HG02981 (cell line): ENCODE results near the gene RGS14.

ENCODE experiments used
- ATAC-seq: cut with Tn5 transposase; IDR thresholded peaks from one replicate; pipeline ENCODE4 v1.9.1; 2021; ENCODE audit warnings: mild to moderate bottlenecking, moderate library complexity; ENCODE audit not compliant: unreplicated experiment

Gene RGS14, protein sequence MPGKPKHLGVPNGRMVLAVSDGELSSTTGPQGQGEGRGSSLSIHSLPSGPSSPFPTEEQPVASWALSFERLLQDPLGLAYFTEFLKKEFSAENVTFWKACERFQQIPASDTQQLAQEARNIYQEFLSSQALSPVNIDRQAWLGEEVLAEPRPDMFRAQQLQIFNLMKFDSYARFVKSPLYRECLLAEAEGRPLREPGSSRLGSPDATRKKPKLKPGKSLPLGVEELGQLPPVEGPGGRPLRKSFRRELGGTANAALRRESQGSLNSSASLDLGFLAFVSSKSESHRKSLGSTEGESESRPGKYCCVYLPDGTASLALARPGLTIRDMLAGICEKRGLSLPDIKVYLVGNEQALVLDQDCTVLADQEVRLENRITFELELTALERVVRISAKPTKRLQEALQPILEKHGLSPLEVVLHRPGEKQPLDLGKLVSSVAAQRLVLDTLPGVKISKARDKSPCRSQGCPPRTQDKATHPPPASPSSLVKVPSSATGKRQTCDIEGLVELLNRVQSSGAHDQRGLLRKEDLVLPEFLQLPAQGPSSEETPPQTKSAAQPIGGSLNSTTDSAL

DNA sequence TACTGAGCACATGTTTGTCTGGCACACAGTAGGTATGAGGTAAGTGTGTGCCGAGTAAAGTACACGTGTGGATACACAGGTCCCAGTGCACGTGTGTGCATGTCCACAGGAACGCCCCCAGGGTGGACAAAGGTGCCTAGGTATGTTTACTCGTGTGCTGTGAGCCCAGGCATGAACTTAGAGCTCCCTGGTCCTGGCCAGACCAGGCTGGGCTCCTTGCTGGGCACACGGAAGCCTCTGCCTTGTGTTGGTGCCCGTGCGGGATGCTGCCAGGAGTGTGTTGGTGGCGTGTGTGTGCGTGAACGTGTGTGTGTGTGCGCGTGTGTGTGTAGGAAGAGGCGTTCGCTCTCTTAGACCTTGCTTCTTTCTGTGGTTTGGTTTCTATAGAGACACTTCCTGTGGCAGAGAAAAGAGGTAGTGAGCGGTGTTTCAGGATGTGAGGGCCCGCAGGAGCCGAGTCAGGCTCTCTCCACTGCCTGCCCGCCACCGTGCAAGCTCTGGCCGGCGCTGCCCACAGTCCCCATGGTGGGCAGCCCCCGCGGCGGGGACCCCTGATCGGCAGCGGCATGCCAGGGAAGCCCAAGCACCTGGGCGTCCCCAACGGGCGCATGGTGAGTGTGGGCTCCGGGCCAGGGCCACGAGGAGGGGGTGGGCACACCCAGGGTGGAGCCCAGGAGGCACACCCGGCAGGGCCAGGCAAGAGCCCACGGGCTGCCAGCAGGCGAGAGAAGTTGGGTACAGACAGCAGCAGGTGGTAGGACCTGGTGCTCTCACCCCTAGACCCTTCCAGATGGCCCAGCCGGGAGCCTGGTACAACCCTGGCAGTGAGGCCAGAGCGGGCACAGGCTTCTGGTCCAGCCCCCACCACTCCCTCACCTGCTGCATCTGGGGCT is at the start of gene RGS14:
Gene RGS14, plus strand, starts transcription at position 466 of the 893 bp plus-strand sequence. Its CDS starts 101 bp downstream, at position 567.
- peak; percentile 93 for ATAC-seq

DNA sequence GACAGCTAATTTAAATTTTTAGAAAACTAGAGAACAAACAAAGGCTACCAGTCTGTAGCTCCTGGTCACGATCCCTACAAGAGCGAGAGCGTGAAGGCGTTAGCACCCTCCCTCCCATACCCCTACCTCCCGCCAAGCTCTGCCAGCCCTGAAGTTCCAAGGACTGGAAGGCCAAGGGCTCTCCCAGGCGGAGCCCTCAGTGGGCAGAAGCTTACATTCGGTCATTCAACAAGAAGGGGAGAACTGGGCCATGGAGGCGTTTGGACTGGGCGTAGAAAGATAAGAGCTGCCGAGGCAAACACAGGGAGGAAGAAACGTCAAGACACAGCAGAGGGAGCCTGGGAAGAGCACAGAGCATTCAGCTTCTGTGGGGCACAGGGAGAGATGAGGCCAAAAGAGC is 49.0 kb upstream of the RGS14 start:
- ATAC-seq, result no peak

DNA sequence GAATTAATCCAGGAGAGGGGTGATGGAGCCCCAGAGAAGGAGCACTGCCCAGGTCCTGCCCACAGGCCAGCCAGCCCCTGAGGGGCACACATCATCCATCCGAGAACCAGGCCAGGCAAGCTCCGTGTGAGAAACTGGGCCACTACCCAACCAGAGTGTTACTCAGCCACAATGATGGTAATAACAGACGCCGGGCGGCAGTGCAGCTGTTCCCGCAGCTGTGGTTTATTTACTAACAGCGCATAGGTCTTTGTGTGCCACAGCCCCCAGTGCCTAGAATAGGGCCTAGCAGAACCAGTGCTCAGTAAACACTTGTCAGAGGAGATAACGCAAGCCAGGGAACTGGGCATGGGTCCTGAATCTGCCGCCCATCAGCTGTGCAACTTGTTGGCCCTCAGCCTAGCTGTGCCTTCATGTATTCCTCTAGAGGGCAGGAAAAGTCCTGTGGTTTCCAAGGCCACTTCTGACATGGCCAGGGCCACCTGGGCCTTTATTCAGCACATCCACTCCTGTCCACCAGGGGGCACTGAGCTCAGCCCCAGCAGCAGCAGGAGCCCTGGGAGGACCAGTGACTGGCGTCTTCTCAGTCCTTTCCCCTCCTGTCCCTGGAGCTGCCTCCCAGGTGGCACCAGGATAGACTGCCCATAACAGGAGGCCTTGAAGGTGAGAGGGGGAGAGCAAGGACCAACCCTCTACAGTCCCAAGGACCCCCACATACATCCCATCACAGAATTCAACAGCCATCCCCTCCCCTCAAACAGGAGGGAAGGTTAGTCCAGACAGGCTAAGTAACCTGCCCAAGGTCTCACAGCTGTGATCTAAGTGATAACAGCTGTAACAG is 48.2 kb upstream of the RGS14 start:
- ATAC-seq, result no peak

DNA sequence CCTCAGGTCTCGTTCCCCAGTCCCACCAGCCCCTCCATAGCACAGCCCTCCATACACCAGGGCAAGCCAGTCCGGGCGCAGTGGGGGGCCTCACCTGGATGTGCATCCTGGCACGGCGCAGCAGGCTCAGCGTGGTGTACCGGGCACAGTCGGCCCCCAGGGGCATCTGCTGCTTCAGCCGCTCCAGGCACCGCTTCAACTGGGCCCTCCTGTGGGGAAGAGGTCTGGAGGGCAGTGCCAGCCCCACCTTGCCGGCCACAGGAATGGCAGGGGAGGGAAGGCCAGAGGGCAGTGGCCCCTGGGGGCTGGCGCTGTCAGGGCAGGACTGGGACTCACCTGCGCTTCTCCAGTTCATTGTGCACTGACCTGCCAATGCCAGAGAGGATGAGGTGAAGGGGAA is 47.4 kb upstream of the RGS14 start:
- ATAC-seq, result no peak

DNA sequence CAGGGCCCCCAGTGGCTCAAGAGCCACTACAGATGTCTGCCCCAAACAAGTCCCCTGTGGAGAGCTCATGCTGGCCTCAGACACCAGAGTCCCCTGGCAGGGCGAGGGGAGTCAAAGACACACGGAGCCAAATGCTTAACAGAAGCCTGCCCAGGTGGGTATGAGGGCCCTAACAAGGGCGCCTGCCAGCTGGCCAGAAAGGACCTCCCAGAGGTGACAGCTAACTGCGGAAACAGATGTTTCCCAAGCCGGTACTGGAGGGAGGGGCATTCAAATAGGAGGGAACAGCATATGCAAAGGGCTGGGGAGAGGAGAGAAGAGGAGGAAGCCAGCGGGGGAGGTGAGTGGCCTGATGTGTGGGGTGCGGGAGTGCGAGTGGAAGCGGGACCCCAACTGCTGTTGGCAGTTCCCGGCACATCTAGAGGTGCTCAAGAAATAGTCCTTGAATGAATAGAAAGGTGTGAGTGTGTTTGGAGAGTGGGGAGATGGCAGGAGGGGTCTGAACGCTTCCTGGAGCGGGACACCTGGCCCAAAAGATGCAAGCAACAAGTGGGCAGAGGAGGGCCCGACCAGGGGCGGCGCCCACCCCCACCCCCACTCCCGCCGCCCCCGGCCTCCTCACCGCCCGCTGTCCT is 46.9 kb upstream of the RGS14 start:
- no peak for ATAC-seq

DNA sequence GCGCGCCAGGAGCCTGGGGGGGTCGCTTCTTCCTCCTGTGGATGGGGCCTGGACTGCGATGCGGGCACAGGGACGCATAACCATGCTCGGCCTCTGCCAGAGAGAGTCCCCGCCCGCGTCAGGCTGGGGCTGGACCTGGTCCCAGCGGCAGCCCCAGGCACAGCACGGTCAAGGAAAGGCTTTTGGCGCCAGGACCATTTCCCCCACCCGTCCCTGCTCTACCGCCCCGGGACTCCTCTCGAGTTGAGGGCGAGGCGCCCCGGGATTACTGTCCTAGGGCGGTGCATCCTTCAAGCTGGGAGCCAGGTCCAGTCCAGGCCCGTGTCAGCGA is 46.4 kb upstream of the RGS14 start:
- no peak for ATAC-seq

DNA sequence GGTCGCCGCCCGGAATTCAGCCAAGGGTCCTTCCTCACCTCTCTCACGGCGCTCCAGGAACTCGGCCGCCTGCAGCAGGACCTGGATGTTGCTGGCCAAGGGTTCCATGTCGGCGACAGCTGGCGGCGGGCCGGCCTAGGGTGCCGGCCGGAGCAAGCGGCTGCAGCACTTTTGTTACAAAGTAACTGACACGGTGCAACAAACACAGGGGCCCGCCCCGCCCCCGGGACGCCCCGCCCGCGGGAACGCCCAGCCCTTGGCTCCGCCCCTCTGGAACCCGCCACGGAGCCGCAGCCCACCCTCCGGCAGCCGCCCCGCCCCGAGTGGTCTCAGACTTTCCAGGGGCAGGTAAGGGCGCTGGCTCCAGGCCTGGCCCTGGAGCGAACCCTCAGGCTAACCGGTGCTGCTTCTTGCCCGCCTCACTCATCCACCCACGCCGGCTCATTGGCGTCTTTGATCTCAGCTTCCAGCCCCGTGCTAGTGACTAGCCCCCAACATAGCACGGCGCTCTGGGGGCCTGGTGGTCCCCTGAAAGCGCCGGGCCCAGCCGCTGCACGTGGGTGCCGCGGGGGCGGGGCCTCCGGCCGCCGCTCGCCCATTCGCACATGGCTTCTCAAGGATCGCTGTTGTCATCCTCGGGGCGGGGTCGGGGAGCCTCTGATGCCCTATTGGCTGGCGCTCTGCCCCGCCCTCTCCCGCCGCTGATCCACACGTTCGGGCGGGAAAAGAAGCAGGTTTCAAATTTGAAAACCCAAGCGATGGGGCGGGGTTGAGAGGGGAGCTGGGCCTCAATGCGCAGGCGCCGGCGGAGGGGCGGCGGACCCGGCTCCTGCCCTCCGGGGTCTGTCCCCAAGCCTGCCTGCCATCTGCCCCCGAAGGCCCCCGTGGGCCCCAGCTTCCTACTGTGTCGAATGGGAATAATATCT is 45.7 kb upstream of the RGS14 start, which contains the start of gene MXD3:
Gene MXD3, minus strand, starts transcription at position 176 of the 926 bp plus-strand sequence. Its CDS starts 68 bp downstream, at position 108.
- peak; percentile 70 for ATAC-seq

DNA sequence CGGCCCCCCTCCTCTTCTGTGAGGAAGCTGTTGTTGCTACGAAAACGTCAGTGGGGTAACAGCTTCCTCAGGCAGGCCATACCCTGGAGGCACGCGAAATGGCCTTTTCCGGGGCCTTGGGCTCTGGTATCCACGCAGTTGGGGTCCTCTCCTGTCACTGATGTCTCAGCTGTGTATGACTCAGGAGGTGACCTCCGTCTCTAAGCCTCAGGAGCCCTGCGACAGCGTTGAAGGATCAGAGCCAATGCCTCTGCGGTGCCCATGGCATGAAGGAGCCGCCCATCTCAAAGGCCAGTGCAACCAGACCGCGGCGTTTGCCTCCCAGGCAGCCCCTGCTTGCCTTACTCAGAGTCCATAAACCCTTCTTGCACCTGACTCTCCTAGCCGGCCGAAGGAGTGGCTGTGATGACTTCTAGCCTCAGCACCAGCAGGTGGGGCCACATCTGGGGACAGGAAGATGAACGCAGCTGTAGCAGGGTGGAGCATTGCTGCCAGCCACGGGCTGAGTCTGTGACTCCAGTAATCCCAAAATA is 45.0 kb upstream of the RGS14 start:
- peak; percentile 25 for ATAC-seq

DNA sequence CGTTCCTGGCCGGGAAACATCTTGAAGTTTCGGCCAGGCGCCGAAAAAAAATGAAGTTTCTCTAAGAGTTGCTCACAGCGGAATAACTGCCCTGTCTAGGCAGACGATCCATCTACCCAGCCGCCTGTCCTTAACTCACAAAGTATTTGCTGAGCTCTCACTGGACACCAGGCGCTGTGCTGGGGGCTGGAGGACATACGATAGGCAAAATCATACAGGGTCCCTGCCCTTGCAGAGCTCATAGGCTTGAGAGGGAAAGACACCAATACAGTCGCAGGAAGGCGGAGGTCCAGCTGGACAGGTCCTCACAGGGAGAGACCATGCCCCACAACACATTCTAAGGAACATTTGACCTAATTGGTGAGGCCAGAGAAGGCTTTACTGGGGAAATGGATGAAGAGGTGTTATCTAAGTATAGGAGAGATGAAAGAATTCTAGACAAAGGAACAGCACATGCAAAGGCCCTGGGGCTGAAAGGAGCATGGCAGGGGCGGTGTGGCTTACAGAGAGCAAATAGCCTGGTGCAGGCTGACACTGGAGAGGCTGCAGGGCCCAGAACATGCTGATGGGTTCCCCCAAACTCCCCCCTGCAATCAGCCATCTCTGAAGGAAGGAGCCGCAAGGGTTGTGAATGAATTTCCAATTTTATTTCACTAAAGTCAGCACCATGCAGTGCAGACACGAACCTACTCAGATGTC is 44.0 kb upstream of the RGS14 start:
- ATAC-seq, result no peak

DNA sequence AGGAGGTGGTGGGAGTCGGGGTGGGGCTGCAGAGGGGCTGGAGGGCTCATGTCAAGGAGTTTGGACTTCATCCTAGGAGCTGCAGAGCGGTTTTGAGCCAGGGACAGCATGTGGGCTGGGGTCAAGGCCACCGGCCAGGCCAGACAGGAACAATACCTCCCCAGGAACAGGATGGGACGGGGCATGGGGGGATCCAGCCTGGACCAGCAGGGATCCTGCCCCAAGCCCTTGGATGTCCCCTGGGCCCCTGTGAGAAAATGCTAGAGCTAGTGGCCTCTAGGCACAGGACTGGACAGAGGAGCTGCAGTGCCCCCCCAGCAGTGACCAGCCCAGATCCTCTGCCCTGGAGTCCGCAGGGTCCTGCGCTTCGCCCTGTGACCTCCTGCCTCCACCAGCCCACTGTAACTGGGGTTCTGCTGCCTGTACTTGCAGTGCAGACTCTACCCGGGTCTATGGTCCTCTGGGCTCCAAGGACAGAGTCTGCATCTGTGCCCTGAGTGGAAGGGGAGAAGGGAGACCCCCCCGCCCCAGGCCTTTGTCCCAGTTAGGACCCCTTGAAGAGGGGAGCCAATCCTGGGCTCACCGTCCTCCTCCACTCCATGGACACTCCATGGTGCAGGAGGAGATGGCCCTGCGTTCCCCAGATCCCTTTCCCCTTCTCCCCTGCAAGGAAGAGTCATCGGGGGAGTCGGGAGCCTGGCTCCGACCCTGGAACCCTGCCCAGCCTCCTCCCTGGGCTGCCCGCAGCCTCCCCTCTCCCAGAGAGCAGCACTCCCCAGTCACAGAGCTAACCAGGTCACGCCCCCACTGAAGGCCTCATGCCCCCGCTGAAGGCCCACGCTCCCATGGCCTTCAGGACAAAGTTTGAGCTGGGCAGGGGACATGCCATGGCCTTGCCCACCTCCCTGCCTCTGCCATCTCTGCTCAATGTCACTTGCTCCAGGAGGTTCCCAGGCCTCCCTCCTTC is 43.1 kb upstream of the RGS14 start:
- ATAC-seq, result no peak

DNA sequence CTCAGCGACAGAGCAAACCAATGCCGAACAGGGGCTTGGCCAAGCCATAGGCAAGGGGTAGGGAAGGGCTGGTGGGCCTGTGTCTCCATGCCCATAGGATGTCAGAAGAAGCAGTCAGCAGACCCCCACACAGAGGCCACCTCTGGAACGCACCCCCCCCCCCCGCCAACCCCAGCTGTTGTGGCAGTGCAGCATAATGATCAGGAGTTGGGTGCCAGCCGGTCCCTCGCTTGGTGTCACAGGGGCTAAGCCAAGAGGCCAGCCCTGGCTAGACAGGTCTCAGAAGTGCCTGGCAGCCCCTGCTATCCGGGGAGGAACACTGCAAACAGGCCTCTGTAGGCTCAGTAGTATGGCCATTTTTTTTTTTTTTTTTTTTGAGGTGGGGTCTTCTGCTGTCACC is 42.3 kb upstream of the RGS14 start:
- no peak for ATAC-seq

DNA sequence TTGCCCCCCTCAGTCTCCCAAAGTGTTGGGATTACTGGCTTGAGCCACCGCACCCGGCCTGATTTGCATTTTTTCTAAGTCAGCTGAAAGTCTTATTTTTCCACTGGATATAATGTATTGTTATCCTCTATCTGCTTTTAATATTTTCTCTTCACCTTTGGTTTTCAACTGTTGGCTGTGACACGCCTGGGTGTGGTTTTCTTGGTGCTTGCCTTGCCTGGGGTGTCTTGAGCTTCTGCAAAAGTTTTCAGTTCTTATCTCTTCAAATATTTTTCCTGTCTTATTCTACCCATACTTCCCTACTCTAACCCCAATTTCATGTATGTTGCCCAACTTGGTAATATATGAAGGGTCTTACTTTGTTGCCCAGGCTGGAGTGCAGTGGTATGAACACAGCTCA is 41.7 kb upstream of the RGS14 start:
- no peak for ATAC-seq

DNA sequence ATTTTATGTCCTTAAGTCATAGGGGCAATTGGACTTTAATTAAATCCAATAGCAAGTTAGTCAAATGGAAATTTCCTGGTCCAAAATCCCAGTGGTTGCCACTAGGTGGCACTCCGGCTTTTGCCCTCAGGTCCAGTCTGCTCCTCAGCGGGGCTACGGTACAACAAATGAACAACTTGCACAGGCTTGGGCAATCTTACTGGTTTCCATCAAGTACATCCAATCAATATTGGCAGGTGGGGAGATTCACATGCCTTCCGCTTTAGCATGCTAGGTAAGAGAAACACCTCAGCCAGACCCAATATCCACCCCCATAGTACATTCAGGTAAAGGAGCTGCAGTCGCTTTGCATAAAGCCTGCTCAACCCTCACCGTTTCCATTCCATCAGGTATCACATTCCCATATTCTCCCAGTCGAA is 39.8 kb upstream of the RGS14 start:
- ATAC-seq, result no peak

DNA sequence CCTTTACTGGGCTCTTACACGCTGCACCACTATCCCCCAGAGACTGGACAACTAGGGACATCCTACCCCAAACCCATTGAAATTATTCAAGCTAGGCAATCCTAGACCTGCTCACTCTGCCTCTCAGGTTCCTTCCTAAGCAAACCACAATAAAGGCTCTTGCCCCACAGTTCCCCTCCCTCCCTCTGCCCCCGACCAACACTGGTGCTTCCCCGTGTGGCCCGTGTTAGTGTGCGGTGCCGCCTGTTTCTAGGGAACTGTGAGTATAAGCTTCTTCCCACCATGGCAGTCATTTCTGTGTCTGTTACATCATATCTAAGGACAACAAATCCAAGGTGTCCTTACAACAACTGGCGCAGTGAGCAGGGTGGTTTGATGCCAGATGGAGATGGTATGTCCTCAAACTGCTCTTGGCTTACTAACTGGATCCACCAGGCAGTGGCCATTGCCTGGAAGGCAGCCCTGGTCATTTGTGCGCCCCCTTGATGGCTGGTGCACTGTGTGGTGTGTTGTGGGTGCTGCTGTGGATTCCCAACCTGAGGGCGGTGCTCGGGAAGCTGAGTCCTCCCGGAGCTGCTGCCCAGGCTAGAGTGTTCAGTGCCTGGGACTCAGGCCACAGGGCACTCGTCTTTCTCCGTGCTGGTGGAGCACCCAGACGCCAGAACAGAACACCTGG is 37.7 kb upstream of the RGS14 start:
- ATAC-seq, result no peak

DNA sequence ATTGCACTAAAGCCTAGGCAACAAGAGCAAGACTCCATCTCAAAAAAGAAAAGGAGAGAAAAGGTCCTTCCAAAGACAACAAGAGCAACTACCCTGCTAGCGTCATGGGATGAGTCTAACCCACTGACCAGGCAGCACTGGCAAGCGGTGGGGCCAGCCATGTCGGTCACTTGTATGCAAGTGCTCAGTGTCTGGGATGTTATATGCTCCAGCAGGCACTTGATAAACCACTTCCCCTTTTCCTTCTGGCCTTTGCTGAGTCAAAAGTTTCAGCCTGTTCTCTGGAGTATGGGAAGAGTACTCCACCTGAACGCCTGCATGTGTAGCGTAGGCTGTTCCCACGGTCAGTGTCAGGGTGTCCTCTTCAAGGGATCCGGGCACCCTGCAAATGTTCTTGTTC is 36.8 kb upstream of the RGS14 start:
- ATAC-seq, result no peak

DNA sequence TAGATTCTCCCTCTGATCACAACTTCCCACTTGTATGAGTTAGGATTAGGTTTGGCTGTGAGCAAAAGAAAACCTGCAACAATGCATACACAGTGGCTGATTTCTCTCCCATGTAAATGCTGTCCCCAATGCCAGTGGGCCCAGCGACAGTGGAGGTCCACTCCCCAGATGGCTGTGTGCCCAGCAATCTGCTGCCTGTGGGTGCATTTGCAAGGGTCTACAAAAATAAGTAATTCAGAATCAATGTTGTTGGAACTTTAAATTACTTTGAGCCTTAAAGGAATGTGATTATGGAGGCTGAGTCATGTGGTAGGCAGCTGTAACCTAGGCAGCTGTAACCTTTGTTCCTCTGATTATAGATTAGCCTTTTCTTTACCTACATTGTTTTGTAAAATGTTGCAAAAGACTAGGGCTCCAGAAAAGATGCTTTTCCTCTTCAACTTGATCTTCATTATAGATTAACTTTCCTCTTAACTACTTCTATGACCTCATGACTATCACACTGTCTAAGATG is 31.8 kb upstream of the RGS14 start:
- ATAC-seq, result no peak
